A673 (cell line): ENCODE results near the gene IL18.

Experiments used
- EZH2 ChIP-seq: fragments of 200-600 bp; sonication (generic); IDR thresholded peaks from 2 replicates; pipeline ENCODE4 v1.6.1; 2017; ENCODE audit warnings: borderline replicate concordance, low read depth, mild to moderate bottlenecking, mixed read lengths, antibody characterized with exemption, low read length; ENCODE audit not compliant: poor library complexity, severe bottlenecking
- TF ChIP-seq, protein P1 (sequence below): fragments of 300-800, 200-600 bp; sonication (generic); conservative IDR thresholded peaks from 2 replicates; pipeline ENCODE4 v1.5.1; 2017; ENCODE audit warnings: low read depth, mild to moderate bottlenecking, antibody characterized with exemption, low read length, moderate library complexity, mixed read lengths

DNA sequence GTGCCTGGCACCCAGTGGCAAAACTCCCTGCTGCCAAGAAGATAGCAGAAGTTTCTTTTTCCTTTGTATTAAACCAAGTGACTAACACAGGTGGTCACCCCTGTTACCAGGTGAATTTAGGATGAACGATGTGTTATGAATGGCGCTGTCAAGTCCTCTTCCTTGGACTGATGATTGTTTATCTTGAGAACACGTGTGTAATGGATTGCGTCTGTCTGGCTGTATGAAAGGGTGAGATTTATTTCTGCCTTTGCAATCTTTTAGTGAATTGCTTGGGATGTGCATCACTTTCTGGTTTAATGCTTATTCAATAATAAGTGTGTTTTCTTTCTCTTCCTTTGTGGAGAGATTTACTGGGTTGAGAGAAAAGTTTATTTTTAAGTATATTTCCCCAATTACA lies 40.8 kb downstream of the IL18 start:
- TF ChIP-seq, protein P1, sequence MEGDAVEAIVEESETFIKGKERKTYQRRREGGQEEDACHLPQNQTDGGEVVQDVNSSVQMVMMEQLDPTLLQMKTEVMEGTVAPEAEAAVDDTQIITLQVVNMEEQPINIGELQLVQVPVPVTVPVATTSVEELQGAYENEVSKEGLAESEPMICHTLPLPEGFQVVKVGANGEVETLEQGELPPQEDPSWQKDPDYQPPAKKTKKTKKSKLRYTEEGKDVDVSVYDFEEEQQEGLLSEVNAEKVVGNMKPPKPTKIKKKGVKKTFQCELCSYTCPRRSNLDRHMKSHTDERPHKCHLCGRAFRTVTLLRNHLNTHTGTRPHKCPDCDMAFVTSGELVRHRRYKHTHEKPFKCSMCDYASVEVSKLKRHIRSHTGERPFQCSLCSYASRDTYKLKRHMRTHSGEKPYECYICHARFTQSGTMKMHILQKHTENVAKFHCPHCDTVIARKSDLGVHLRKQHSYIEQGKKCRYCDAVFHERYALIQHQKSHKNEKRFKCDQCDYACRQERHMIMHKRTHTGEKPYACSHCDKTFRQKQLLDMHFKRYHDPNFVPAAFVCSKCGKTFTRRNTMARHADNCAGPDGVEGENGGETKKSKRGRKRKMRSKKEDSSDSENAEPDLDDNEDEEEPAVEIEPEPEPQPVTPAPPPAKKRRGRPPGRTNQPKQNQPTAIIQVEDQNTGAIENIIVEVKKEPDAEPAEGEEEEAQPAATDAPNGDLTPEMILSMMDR = no peak
- TF ChIP-seq EZH2 = no peak
